Measurements from ENCODE around the gene GLB1L2.
A peak's percentile ranks its signal among the peaks of the same experiment; 100 is the strongest.

Gene GLB1L2

GRCh38 chr11:134407923-134408322, 76.1 kb downstream of the GLB1L2 start:
- H3K9ac ChIP-seq (ENCODE audit: insufficient read length, low read depth) = no peak overlapping the region
- H3K27me3 ChIP-seq (ENCODE audit: insufficient read depth, insufficient read length) = peaks cover 25% of the 10 kb centered on the region
- H3K4me1 ChIP-seq (ENCODE audit: insufficient read depth, insufficient read length) = peaks cover 10% of the 10 kb centered on the region
- no peak for DNase-seq (ENCODE audit: low read depth, low spot score)
- no peak overlapping the region for H3K4me3 ChIP-seq (ENCODE audit: insufficient read length, low read depth)
- H3K36me3 ChIP-seq (ENCODE audit: insufficient read depth, insufficient read length, low read length) = no peaks in the 10 kb centered on the region
- no peaks in the 10 kb centered on the region for H3K9me3 ChIP-seq (ENCODE audit: insufficient read depth, low read length)
- TF ChIP-seq SUZ12 (IDR thresholded peaks at IDR 0.05; ENCODE audit: extremely low read depth, insufficient read depth, insufficient read length) (no peak), YY1 (IDR thresholded peaks at IDR 0.05; ENCODE audit: insufficient read depth, insufficient read length) (no peak), ZNF274 (IDR thresholded peaks at IDR 0.05; ENCODE audit: low read depth, low read length) (no peak)

- Histone ChIP-seq H3K9me3 (ENCODE audit: insufficient read depth, low read length) (no peaks in the 10 kb centered on the region), H3K9ac (ENCODE audit: insufficient read length, low read depth) (no peak overlapping the region), H3K27me3 (ENCODE audit: insufficient read depth, insufficient read length) (peaks cover 43% of the 10 kb centered on the region), H3K4me3 (ENCODE audit: insufficient read length, low read depth) (no peak overlapping the region), H3K36me3 (ENCODE audit: insufficient read depth, insufficient read length, low read length) (no peaks in the 10 kb centered on the region), H3K4me1 (ENCODE audit: insufficient read depth, insufficient read length) (peaks cover 19% of the 10 kb centered on the region)
- no peak for DNase-seq (ENCODE audit: low read depth, low spot score)
- no peak for TF ChIP-seq SUZ12 (IDR thresholded peaks at IDR 0.05; ENCODE audit: extremely low read depth, insufficient read depth, insufficient read length)
- TF ChIP-seq YY1 (IDR thresholded peaks at IDR 0.05; ENCODE audit: insufficient read depth, insufficient read length) = no peak
- no peak for TF ChIP-seq ZNF274 (IDR thresholded peaks at IDR 0.05; ENCODE audit: low read depth, low read length)
Observed at GRCh38 chr11:134409552-134410429, 78.0 kb downstream of the GLB1L2 start.

DNA sequence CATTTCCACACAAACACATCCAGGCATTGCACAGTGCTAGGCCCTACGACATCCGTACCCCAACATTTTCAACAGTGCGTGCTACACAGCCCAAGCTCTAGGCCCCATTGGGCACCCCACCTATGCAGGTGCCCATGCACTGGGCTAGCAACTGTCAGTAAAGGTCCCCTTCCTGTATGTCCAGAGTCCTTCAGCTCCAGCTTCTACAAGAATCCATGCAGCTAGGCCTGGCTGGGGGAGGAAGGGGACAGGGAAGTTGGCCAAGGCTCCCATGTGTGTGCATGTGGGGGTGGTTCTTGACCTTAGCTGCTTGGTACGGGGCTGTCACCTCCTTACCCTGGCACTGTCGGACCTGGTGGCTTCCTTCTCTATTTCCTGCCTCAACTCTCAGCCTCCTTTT, 79.0 kb downstream of the GLB1L2 start:
- no peak for TF ChIP-seq SUZ12 (IDR thresholded peaks at IDR 0.05; ENCODE audit: extremely low read depth, insufficient read depth, insufficient read length)
- no peak for TF ChIP-seq YY1 (IDR thresholded peaks at IDR 0.05; ENCODE audit: insufficient read depth, insufficient read length)
- no peak for TF ChIP-seq ZNF274 (IDR thresholded peaks at IDR 0.05; ENCODE audit: low read depth, low read length)
- H3K4me1 ChIP-seq (ENCODE audit: insufficient read depth, insufficient read length) = peaks cover 19% of the 10 kb centered on the region
- no peaks in the 10 kb centered on the region for H3K36me3 ChIP-seq (ENCODE audit: insufficient read depth, insufficient read length, low read length)
- H3K27me3 ChIP-seq (ENCODE audit: insufficient read depth, insufficient read length) = peaks cover 52% of the 10 kb centered on the region
- H3K9ac ChIP-seq (ENCODE audit: insufficient read length, low read depth) = peak overlapping the region; percentile 82
- H3K4me3 ChIP-seq (ENCODE audit: insufficient read length, low read depth) = peak overlapping the region; percentile 58
- H3K9me3 ChIP-seq (ENCODE audit: insufficient read depth, low read length) = no peaks in the 10 kb centered on the region
- no peak for DNase-seq (ENCODE audit: low read depth, low spot score)

- no peaks in the 10 kb centered on the region for H3K9me3 ChIP-seq (ENCODE audit: insufficient read depth, low read length)
- no peak for TF ChIP-seq YY1 (IDR thresholded peaks at IDR 0.05; ENCODE audit: insufficient read depth, insufficient read length)
- TF ChIP-seq ZNF274 (IDR thresholded peaks at IDR 0.05; ENCODE audit: low read depth, low read length) = no peak
- TF ChIP-seq SUZ12 (IDR thresholded peaks at IDR 0.05; ENCODE audit: extremely low read depth, insufficient read depth, insufficient read length) = no peak
- peak within 1 kb of the TSS; percentile 82 for H3K9ac ChIP-seq (ENCODE audit: insufficient read length, low read depth)
- peak within 1 kb of the TSS; percentile 58 for H3K4me3 ChIP-seq (ENCODE audit: insufficient read length, low read depth)
- peaks cover 67% of the 10 kb centered on the region for H3K27me3 ChIP-seq (ENCODE audit: insufficient read depth, insufficient read length)
- H3K4me1 ChIP-seq (ENCODE audit: insufficient read depth, insufficient read length) = peaks cover 19% of the 10 kb centered on the region
- H3K36me3 ChIP-seq (ENCODE audit: insufficient read depth, insufficient read length, low read length) = no peaks in the 10 kb centered on the region
- DNase-seq (ENCODE audit: low read depth, low spot score) = no peak
Observed at GRCh38 chr11:134412203-134413042, 80.6 kb downstream of the GLB1L2 start, which contains the start of gene B3GAT1. TSS of gene B3GAT1 (minus strand) at chr11:134412242. CDS start at chr11:134387659, 24,583 bp downstream.

DNA sequence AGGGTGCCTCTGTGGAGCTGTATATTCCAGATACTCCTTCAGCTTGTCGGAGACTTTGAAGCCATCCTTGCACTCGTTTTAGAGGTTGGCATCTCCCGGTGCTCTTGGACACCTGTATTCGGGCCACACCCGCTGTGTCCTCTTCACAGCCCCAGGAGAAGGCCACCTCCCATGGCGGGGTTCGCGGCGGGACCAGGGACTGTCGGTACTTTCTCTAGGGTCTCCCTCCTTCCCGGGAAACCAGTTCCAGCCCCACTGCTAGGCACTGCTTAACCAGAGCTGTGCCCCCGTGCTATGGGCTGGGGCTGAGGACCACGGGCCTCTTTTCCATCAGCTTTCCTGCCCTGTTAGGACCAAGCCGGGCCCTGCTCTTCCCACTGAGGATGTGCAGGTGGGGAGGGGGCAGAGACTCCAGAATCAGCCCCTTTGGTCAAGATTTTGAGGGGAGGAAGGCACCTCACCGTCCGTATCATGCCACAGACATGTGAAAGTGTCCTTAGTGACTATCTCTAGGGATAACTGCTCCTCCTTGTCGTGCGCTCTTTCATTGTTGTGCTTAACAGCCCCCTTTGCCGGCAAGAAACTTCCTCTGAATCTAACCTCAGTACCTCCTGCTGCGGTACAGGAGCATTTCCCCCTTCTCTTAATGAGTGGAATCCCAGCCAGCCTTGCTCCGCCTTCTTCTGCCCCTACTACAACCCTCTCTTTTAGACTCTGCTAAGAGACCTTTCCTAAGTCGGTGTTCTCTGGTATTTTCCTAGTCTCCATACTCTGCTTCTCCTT, 81.4 kb downstream of the GLB1L2 start:
- Histone ChIP-seq H3K4me3 (ENCODE audit: insufficient read length, low read depth) (peak overlapping the region; percentile 45), H3K9me3 (ENCODE audit: insufficient read depth, low read length) (no peaks in the 10 kb centered on the region), H3K4me1 (ENCODE audit: insufficient read depth, insufficient read length) (peaks cover 19% of the 10 kb centered on the region), H3K36me3 (ENCODE audit: insufficient read depth, insufficient read length, low read length) (no peaks in the 10 kb centered on the region), H3K9ac (ENCODE audit: insufficient read length, low read depth) (peak overlapping the region; percentile 67), H3K27me3 (ENCODE audit: insufficient read depth, insufficient read length) (peaks cover 67% of the 10 kb centered on the region)
- DNase-seq (ENCODE audit: low read depth, low spot score) = peak; percentile 39
- no peak for TF ChIP-seq SUZ12 (IDR thresholded peaks at IDR 0.05; ENCODE audit: extremely low read depth, insufficient read depth, insufficient read length)
- TF ChIP-seq YY1 (IDR thresholded peaks at IDR 0.05; ENCODE audit: insufficient read depth, insufficient read length) = no peak
- no peak for TF ChIP-seq ZNF274 (IDR thresholded peaks at IDR 0.05; ENCODE audit: low read depth, low read length)

- peaks cover 66% of the 10 kb centered on the region for H3K27me3 ChIP-seq (ENCODE audit: insufficient read depth, insufficient read length)
Observed at GRCh38 chr11:134413826-134414731, 82.3 kb downstream of the GLB1L2 start.

More at GRCh38 chr11:134413826-134414731, 82.3 kb downstream of the GLB1L2 start:
- Histone ChIP-seq H3K9ac (ENCODE audit: insufficient read length, low read depth) (peak overlapping the region; percentile 2), H3K4me3 (ENCODE audit: insufficient read length, low read depth) (no peak overlapping the region), H3K4me1 (ENCODE audit: insufficient read depth, insufficient read length) (peaks cover 19% of the 10 kb centered on the region), H3K36me3 (ENCODE audit: insufficient read depth, insufficient read length, low read length) (no peaks in the 10 kb centered on the region), H3K9me3 (ENCODE audit: insufficient read depth, low read length) (no peaks in the 10 kb centered on the region)
- DNase-seq (ENCODE audit: low read depth, low spot score) = no peak
- TF ChIP-seq ZNF274 (IDR thresholded peaks at IDR 0.05; ENCODE audit: low read depth, low read length) (no peak), YY1 (IDR thresholded peaks at IDR 0.05; ENCODE audit: insufficient read depth, insufficient read length) (no peak), SUZ12 (IDR thresholded peaks at IDR 0.05; ENCODE audit: extremely low read depth, insufficient read depth, insufficient read length) (no peak)
